Measurements from ENCODE around the gene PPT2. TPM values are rescaled to one million over a fixed set of nuclear protein-coding genes. Genes with fewer than 3 reads are reported as not detected.
"Not testable (repeated sequence)": the region's sequence is repeated elsewhere in the genome, so short reads cannot be mapped to it uniquely, and the experiment has no call there.

The PPT2 gene
- total and polyA plus RNA-seq, 2 of the 8 experiments (the other 6 are each of a cell fraction or from before 2014, with no cell fraction given) = 24.1 to 39.5 TPM

GRCh38 chr6:32193096-32193495 is 39.2 kb downstream of the PPT2 start:
- H3K4me2 ChIP-seq (ENCODE audit: insufficient read depth in 1 of 2, low read depth in 2 of 2, low read length in 2 of 2) = peak overlapping the region; percentile 51 to 57; a peak in 2 of 4 replicates

More at GRCh38 chr6:32193096-32193495, 39.2 kb downstream of the PPT2 start:
- not testable (repeated sequence) for H2BK120ac ChIP-seq (replicated peaks; ENCODE audit: low read depth, low read length); H4K20me1 ChIP-seq (replicated peaks in 1 of 2; ENCODE audit: control insufficient read depth in 1 of 2, insufficient read depth in 2 of 2, low read length in 2 of 2); H3K9ac ChIP-seq (replicated peaks in 1 of 4; ENCODE audit: extremely low read depth in 1 of 4, low read depth in 3 of 4, low read length in 3 of 4); H4K8ac ChIP-seq (ENCODE audit: extremely low read depth, insufficient read depth, low read length); H3K36me3 ChIP-seq (ENCODE audit: control insufficient read depth in 2 of 4, insufficient read depth in 4 of 4, low read length in 3 of 4); H2BK5ac ChIP-seq (ENCODE audit: low read depth, low read length); H2BK20ac ChIP-seq (ENCODE audit: low read length); H2AK5ac ChIP-seq (ENCODE audit: low read depth, low read length); H2BK15ac ChIP-seq (ENCODE audit: low read length); H4K91ac ChIP-seq (replicated peaks; ENCODE audit: insufficient read length, low read length); H3K79me1 ChIP-seq (ENCODE audit: low read depth, low read length); FAIRE-seq; H3K9me3 ChIP-seq (ENCODE audit: insufficient read depth in 2 of 2, low read depth in 1 of 2, low read length in 1 of 2); H3K27me3 ChIP-seq (replicated peaks in 1 of 4; ENCODE audit: control insufficient read depth in 3 of 4, extremely low read depth in 1 of 4, insufficient read depth in 3 of 4, low read length in 3 of 4); H3K4ac ChIP-seq (replicated peaks; ENCODE audit: insufficient read length, low read depth, low read length); H4K5ac ChIP-seq (ENCODE audit: insufficient read length, low read depth, low read length); H3K23ac ChIP-seq (ENCODE audit: insufficient read length); H3K27ac ChIP-seq (ENCODE audit: low read depth, low read length); H2BK12ac ChIP-seq (ENCODE audit: low read depth, low read length); H3K56ac ChIP-seq (replicated peaks; ENCODE audit: insufficient read length, low read depth, low read length); H3K14ac ChIP-seq (ENCODE audit: insufficient read length); H2AFZ ChIP-seq (ENCODE audit: low read length); DNase-seq (ENCODE audit: low read depth in 1 of 2, low spot score in 2 of 2)
- CTCF ChIA-PET (ENCODE audit: partially characterized antibody) = interaction anchor here (1.0 to 1.6 kb wide), 6 partner anchors 10 to 778 kb away, joined by 3 to 6 read pairs (median 4); no protein-coding TSS in a partner anchor
- H3K4me1 ChIP-seq (replicated peaks in 1 of 4; ENCODE audit: control insufficient read depth in 3 of 4, insufficient read depth in 4 of 4, low read length in 3 of 4) = peaks cover 8 to 48% (median 26%) of the 10 kb centered on the region in 4 experiments
- 77% methylated on average over 13 of the region's 13 CpGs; no CpG with 5 or more reads in 1 of the 2 experiments for WGBS, 2 experiments (ENCODE audit: extremely low coverage in 1 of 2, insufficient coverage in 1 of 2, insufficient read length in 1 of 2, insufficient replicate concordance in 2 of 2, low coverage in 1 of 2, low lambda C conversion rate in 2 of 2, missing lambda C conversion rate in 1 of 2)
- peak overlapping the region in 1 of 4 experiments; percentile 42; a peak in 1 of 8 replicates for H3K4me3 ChIP-seq (ENCODE audit: extremely low read depth in 1 of 4, insufficient read depth in 2 of 4, low read depth in 3 of 4, low read length in 4 of 4)
- H3K79me2 ChIP-seq (ENCODE audit: control insufficient read depth in 1 of 2, insufficient read depth in 2 of 2, low read length in 2 of 2) = peaks cover 0 to 13% of the 10 kb centered on the region in 2 experiments; a peak in 2 of 4 replicates
- H3K23me2 ChIP-seq (ENCODE audit: low read depth, low read length) = peaks cover 11% of the 10 kb centered on the region
- 0 out of 2 replicates have a peak overlapping the region, but pooled peaks have one; percentile 97 for H3K18ac ChIP-seq (ENCODE audit: extremely low read depth, low read length)
- POLR2A ChIA-PET (ENCODE audit: partially characterized antibody) = interaction anchor here (1.0 to 13.3 kb wide), 6 partner anchors 14 to 779 kb away, joined by 3 to 194 read pairs (median 8); partner anchors contain the start of genes AGPAT1, PRRT1, RNF5 and TNXB

Measured in H1 (cell line).